ENCODE measurements around the gene FBF1.

GRCh38 chr17:75876938-75877751 is 63.7 kb downstream of the FBF1 start:
- TF ChIP-seq EZH2 (IDR thresholded peaks at IDR 0.05) (no peak), REST (IDR thresholded peaks at IDR 0.05; ENCODE audit: low read depth) (no peak), CTCF (IDR thresholded peaks at IDR 0.05 in 2 of 3, conservative IDR thresholded peaks at IDR 0.05 in 1 of 3; ENCODE audit: borderline replicate concordance in 1 of 3, insufficient read depth in 1 of 3, low read depth in 2 of 3, low read length in 2 of 3) (no peak; a peak in 1 of 6 replicates), CEBPB (IDR thresholded peaks at IDR 0.05; ENCODE audit: low read depth) (no peak)

Data from HCT116 (cell line).